HCT116 (cell line): ENCODE results near the gene KAZN. TPM values are rescaled to one million over a fixed set of nuclear protein-coding genes. Genes with fewer than 3 reads are reported as not detected.

ENCODE experiments used
- ATAC-seq: fragments of 200-7000 bp; cut with Tn5 transposase; 2 replicates; pipeline ENCODE4 v1.9.1; 2020; ENCODE audit warnings: mild to moderate bottlenecking, moderate library complexity
- BruUV-seq: library from RNA; stranded (reverse); fragments of 400-500 nt; replicated peaks from 2 replicates; lab custom pipeline; 2021; lab: Mats Ljungman, UMichigan
- CTCF ChIA-PET: fragments of 300-600 bp; sonication (Branson Sonifier 250); formaldehyde crosslinking; loops from one replicate; lab custom pipeline; 2021; ENCODE audit warnings: antibody characterized with exemption; lab: Charles Lee
- POLR2A ChIA-PET: fragments of 300-600, 350-600 bp; sonication (Branson Sonifier 250); formaldehyde crosslinking; loops from one replicate; lab custom pipeline; 2021; ENCODE audit warnings: antibody characterized with exemption; lab: Charles Lee
- RAD21 ChIA-PET, 2 experiments: fragments of 300-600 bp; sonication (Branson Sonifier 250); formaldehyde crosslinking; loops; one replicate each; lab custom pipeline; 2023; ENCODE audit warnings: low total read pairs in 2 of 2; ENCODE audit not compliant: uncharacterized antibody in 2 of 2, unreplicated experiment in 2 of 2, low non-redundant PET in 1 of 2; lab: Charles Lee
- DNase-seq: peaks from one replicate; pipeline ENCODE4 v3.0.0-alpha.2; 2010; ENCODE audit warnings: low read depth, low spot score
- H2AFZ ChIP-seq: fragments of 200-600 bp; shearing (Covaris generic), sonication (generic); 2 replicates; pipeline ENCODE4 v1.6.1; 2017; ENCODE audit warnings: low read depth, mixed run types, mixed read lengths, antibody characterized with exemption, low read length; ENCODE audit not compliant: poor library complexity, severe bottlenecking
- H3K27ac ChIP-seq: 2 replicates; pipeline ENCODE4 v1.5.1; 2012; ENCODE audit warnings: low read depth, low read length
- H3K27me3 ChIP-seq: fragments of 200-600 bp; sonication (generic); 2 replicates; pipeline ENCODE4 v1.6.1; 2016; ENCODE audit warnings: mixed run types, low read length, mixed read lengths; ENCODE audit not compliant: insufficient read depth
- H3K36me3 ChIP-seq, 2 experiments: fragments of 200-500 bp in 1 of 2; fragments of 200-600 bp in 1 of 2; sonication (Bioruptor generic) in 1 of 2; sonication (generic) in 1 of 2; 2 replicates each; pipeline versions ENCODE4 v1.5.1 to v1.6.1; 2014 to 2016; ENCODE audit warnings: low read length in 2 of 2, inconsistent platforms in 1 of 2, mixed read lengths in 1 of 2, mixed run types in 1 of 2; ENCODE audit not compliant: insufficient read depth in 2 of 2, control insufficient read depth in 1 of 2
- H3K4me1 ChIP-seq, 2 experiments: fragments of 200-600 bp in 1 of 2; sonication (generic) in 1 of 2; 2 replicates each; pipeline versions ENCODE4 v1.5.1 to v1.6.1; 2012 to 2017; ENCODE audit warnings: low read length in 2 of 2, inconsistent platforms in 1 of 2, mild to moderate bottlenecking in 1 of 2, mixed read lengths in 1 of 2, mixed run types in 1 of 2, moderate library complexity in 1 of 2; ENCODE audit not compliant: insufficient read depth in 2 of 2, control insufficient read depth in 1 of 2
- H3K4me2 ChIP-seq: fragments of 200-600 bp; sonication (generic); 2 replicates; pipeline ENCODE4 v1.6.1; 2017; ENCODE audit warnings: mixed run types, low read length, mixed read lengths
- H3K4me3 ChIP-seq, 2 experiments: fragments of 200-600 bp in 1 of 2; sonication (generic) in 1 of 2; replicated peaks in 1 of 2; 2 replicates each; pipeline ENCODE4 v1.5.1; 2011 to 2016; ENCODE audit warnings: low read length in 2 of 2, control low read depth in 1 of 2, low read depth in 1 of 2, mild to moderate bottlenecking in 1 of 2, mixed read lengths in 1 of 2, mixed run types in 1 of 2
- H3K79me2 ChIP-seq: fragments of 200-600 bp; sonication (generic); 2 replicates; pipeline ENCODE4 v1.6.1; 2017; ENCODE audit warnings: mild to moderate bottlenecking, mixed run types, low read length, moderate library complexity, mixed read lengths; ENCODE audit not compliant: insufficient read depth
- H3K9ac ChIP-seq: fragments of 200-600 bp; sonication (generic); 2 replicates; pipeline ENCODE4 v1.6.1; 2016; ENCODE audit warnings: low read length, mixed read lengths
- H3K9me2 ChIP-seq: fragments of 200-600 bp; sonication (generic), shearing (Covaris generic); 2 replicates; pipeline ENCODE4 v1.6.1; 2017; ENCODE audit warnings: mixed run types, mild to moderate bottlenecking, moderate library complexity; ENCODE audit not compliant: insufficient read depth
- H3K9me3 ChIP-seq, 2 experiments: fragments of 200-500 bp in 1 of 2; fragments of 200-600 bp in 1 of 2; sonication (Bioruptor generic) in 1 of 2; sonication (generic) in 1 of 2; 2 replicates each; pipeline ENCODE4 v1.6.1; 2014 to 2017; ENCODE audit warnings: low read length in 2 of 2, mixed read lengths in 2 of 2, inconsistent platforms in 1 of 2, low read depth in 1 of 2, mild to moderate bottlenecking in 1 of 2, mixed run types in 1 of 2, moderate library complexity in 1 of 2; ENCODE audit not compliant: control insufficient read depth in 1 of 2, insufficient read depth in 1 of 2
- H4K20me1 ChIP-seq: fragments of 200-600 bp; sonication (generic), shearing (Covaris generic); 2 replicates; pipeline ENCODE4 v1.6.1; 2017; ENCODE audit warnings: mixed run types, mild to moderate bottlenecking, moderate library complexity; ENCODE audit not compliant: insufficient read depth
- CBX3 ChIP-seq: IDR thresholded peaks from 2 replicates; pipeline ENCODE4 v1.6.1; 2012; ENCODE audit warnings: low read depth
- EZH2 ChIP-seq: fragments of 200-600 bp; sonication (generic); IDR thresholded peaks from 2 replicates; pipeline ENCODE4 v1.6.1; 2017; ENCODE audit warnings: antibody characterized with exemption, mixed run types
- EZH2phosphoT487 ChIP-seq: fragments of 200-600 bp; IDR thresholded peaks from 2 replicates; pipeline ENCODE4 v1.6.1; 2018; ENCODE audit warnings: antibody characterized with exemption, borderline replicate concordance
- POLR2AphosphoS5 ChIP-seq: IDR thresholded peaks from 2 replicates; pipeline ENCODE4 v1.6.1; 2011; ENCODE audit warnings: mild to moderate bottlenecking, low read depth, low read length, moderate library complexity
- intact Hi-C: fragments of 100-400 bp; cut with micrococcal nuclease; formaldehyde crosslinking; loops from 2 replicates; pipeline ENCODE4 v1.10.0; 2022
- total RNA-seq: library from RNA; stranded (reverse); gene quantifications from one replicate; pipeline ENCODE4 v1.2.1, GENCODE V29; 2021; ENCODE audit not compliant: unreplicated experiment
- TF ChIP-seq, protein P1 (sequence below): IDR thresholded peaks from 2 replicates; pipeline ENCODE4 v1.6.1; 2012
- TF ChIP-seq, protein P2 (sequence below): IDR thresholded peaks from 2 replicates; pipeline ENCODE4 v1.6.1; 2012; ENCODE audit warnings: low read depth
- TF ChIP-seq, protein P3 (sequence below): IDR thresholded peaks from 2 replicates; pipeline ENCODE4 v1.6.1; 2011; ENCODE audit warnings: mild to moderate bottlenecking, low read length, moderate library complexity; ENCODE audit not compliant: insufficient replicate concordance; ENCODE audit errors: extremely low read depth

The KAZN gene
- total RNA-seq, 1 experiment from 2014 or later, result 13.4 TPM

DNA sequence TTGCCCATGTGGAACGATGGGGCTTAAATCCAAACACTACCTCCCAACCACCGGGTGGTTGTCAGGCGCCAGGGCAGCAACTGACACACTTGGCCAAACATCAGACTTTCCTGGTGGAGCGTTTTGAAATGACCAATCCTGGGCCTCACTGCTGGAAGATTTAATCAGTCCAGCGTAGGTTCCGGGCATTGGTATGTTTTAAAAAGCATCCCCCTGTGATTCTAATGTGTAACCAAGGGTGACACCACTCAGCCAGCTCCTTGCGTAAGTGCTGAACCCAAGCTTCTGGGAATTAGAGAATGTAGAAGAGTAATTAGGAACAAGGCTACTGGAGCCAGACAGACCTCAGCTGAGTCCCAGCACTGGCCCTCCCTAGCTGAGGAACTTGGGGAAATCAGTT, 44.8 kb upstream of the KAZN start:
- ATAC-seq (no peak), DNase-seq (no peak)
- Histone ChIP-seq H3K9me2 (no peaks in the 10 kb centered on the region), H3K36me3 (no peaks in the 10 kb centered on the region), H4K20me1 (no peaks in the 10 kb centered on the region), H3K79me2 (no peaks in the 10 kb centered on the region), H3K27ac (no peak overlapping the region), H3K27me3 (peaks cover 70% of the 10 kb centered on the region), H3K4me2 (no peak overlapping the region), H3K9me3 (no peaks in the 10 kb centered on the region), H3K9ac (no peak overlapping the region), H2AFZ (no peak overlapping the region), H3K4me1 (no peaks in the 10 kb centered on the region), H3K4me3 (no peak overlapping the region)
- ChIA-PET POLR2A (no interaction called here), RAD21 (no interaction called here), CTCF (no interaction called here)
- intact Hi-C loops, result no loop called here
- TF ChIP-seq, protein P1, sequence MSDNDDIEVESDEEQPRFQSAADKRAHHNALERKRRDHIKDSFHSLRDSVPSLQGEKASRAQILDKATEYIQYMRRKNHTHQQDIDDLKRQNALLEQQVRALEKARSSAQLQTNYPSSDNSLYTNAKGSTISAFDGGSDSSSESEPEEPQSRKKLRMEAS, result no peak
- TF ChIP-seq EZH2, result 0 out of 2 replicates have a peak, but pooled peaks have one; percentile 11
- BruUV-seq, result no TSS peak

DNA sequence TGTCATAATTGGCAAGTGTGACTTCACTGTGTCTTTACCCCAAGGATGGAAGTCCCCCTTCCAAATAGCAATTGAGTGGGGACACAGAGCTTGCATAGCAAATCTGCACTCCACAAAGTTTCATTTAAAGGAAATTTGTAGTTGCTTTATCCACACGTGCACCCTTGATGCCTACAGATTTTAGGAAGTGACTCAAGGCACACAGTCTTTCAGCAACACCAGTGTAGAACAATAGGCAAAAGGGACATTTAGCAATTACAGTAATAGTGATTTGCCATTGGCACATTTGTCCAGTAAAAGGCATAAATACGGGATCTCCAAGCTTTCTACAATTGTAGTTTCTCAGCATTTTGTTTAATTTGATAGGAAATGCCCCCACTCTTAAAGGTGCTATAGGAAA, 43.4 kb upstream of the KAZN start:
- ChIA-PET POLR2A (no interaction called here), RAD21 (no interaction called here), CTCF (no interaction called here)
- no peak for DNase-seq
- no TSS peak for BruUV-seq
- intact Hi-C loops, result no loop called here
- TF ChIP-seq CBX3, result no peak
- no peak for TF ChIP-seq POLR2AphosphoS5
- TF ChIP-seq, protein P2, sequence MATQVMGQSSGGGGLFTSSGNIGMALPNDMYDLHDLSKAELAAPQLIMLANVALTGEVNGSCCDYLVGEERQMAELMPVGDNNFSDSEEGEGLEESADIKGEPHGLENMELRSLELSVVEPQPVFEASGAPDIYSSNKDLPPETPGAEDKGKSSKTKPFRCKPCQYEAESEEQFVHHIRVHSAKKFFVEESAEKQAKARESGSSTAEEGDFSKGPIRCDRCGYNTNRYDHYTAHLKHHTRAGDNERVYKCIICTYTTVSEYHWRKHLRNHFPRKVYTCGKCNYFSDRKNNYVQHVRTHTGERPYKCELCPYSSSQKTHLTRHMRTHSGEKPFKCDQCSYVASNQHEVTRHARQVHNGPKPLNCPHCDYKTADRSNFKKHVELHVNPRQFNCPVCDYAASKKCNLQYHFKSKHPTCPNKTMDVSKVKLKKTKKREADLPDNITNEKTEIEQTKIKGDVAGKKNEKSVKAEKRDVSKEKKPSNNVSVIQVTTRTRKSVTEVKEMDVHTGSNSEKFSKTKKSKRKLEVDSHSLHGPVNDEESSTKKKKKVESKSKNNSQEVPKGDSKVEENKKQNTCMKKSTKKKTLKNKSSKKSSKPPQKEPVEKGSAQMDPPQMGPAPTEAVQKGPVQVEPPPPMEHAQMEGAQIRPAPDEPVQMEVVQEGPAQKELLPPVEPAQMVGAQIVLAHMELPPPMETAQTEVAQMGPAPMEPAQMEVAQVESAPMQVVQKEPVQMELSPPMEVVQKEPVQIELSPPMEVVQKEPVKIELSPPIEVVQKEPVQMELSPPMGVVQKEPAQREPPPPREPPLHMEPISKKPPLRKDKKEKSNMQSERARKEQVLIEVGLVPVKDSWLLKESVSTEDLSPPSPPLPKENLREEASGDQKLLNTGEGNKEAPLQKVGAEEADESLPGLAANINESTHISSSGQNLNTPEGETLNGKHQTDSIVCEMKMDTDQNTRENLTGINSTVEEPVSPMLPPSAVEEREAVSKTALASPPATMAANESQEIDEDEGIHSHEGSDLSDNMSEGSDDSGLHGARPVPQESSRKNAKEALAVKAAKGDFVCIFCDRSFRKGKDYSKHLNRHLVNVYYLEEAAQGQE, result no peak
- TF ChIP-seq EZH2phosphoT487, result no peak
- TF ChIP-seq, protein P3, sequence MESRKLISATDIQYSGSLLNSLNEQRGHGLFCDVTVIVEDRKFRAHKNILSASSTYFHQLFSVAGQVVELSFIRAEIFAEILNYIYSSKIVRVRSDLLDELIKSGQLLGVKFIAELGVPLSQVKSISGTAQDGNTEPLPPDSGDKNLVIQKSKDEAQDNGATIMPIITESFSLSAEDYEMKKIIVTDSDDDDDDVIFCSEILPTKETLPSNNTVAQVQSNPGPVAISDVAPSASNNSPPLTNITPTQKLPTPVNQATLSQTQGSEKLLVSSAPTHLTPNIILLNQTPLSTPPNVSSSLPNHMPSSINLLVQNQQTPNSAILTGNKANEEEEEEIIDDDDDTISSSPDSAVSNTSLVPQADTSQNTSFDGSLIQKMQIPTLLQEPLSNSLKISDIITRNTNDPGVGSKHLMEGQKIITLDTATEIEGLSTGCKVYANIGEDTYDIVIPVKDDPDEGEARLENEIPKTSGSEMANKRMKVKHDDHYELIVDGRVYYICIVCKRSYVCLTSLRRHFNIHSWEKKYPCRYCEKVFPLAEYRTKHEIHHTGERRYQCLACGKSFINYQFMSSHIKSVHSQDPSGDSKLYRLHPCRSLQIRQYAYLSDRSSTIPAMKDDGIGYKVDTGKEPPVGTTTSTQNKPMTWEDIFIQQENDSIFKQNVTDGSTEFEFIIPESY, result no peak
- Histone ChIP-seq H3K9ac (no peak overlapping the region), H3K36me3 (no peaks in the 10 kb centered on the region), H3K27ac (no peak overlapping the region), H2AFZ (no peak overlapping the region), H3K9me3 (no peaks in the 10 kb centered on the region), H4K20me1 (no peaks in the 10 kb centered on the region), H3K4me3 (no peak overlapping the region), H3K79me2 (no peaks in the 10 kb centered on the region), H3K4me1 (no peaks in the 10 kb centered on the region), H3K4me2 (no peak overlapping the region), H3K27me3 (peaks cover 64% of the 10 kb centered on the region), H3K9me2 (no peaks in the 10 kb centered on the region)
- no peak for ATAC-seq
